Neural progenitor cell (in vitro differentiated cells): Measurements from ENCODE around the gene LAGE3.

Source experiments
- CTCF ChIP-seq: fragments of 200-600 bp; sonication (generic); IDR thresholded peaks from 2 replicates; pipeline ENCODE4 v1.5.1; 2017; ENCODE audit warnings: antibody characterized with exemption, mild to moderate bottlenecking
- EZH2phosphoT487 ChIP-seq: fragments of 200-600 bp; sonication (generic); IDR thresholded peaks from 2 replicates; pipeline ENCODE4 v1.6.1; 2017; ENCODE audit warnings: antibody characterized with exemption

- TF ChIP-seq CTCF (no peak), EZH2phosphoT487 (no peak)
These were observed 5.4 kb upstream of the LAGE3 start for GRCh38 chrX:154484255-154485149.
